Measurements from ENCODE around the gene ZNF277.

The ZNF277 gene

GRCh38 chr7:112254709-112255387 is 48.4 kb downstream of the ZNF277 start:
- no peak for ATAC-seq

GRCh38 chr7:112255388-112255720 is 48.9 kb downstream of the ZNF277 start:
- no peak for ATAC-seq

- no peak for ATAC-seq
Measured at GRCh38 chr7:112257073-112257472, 50.6 kb downstream of the ZNF277 start.

GRCh38 chr7:112260911-112261310 is 54.4 kb downstream of the ZNF277 start:
- no peak for ATAC-seq

- ATAC-seq = no peak
Measured at GRCh38 chr7:112262036-112262435, 55.5 kb downstream of the ZNF277 start.

- no peak for ATAC-seq
Measured at GRCh38 chr7:112262855-112263487, 56.5 kb downstream of the ZNF277 start.

GRCh38 chr7:112263519-112263918 is 57.0 kb downstream of the ZNF277 start:
- no peak for ATAC-seq

- ATAC-seq = no peak
Measured at GRCh38 chr7:112266141-112266540, 59.6 kb downstream of the ZNF277 start.

GRCh38 chr7:112266595-112267270 is 60.2 kb downstream of the ZNF277 start:
- ATAC-seq = no peak

GRCh38 chr7:112267944-112268691 is 61.6 kb downstream of the ZNF277 start:
- ATAC-seq = no peak

- ATAC-seq = no peak
Measured at GRCh38 chr7:112271162-112271561, 64.7 kb downstream of the ZNF277 start.

GRCh38 chr7:112272921-112273561 is 66.5 kb downstream of the ZNF277 start:
- ATAC-seq = peak in 1 of 2 donors; percentile 46

- no peak for ATAC-seq
Measured at GRCh38 chr7:112279042-112279441, 72.5 kb downstream of the ZNF277 start.

- ATAC-seq = no peak
Measured at GRCh38 chr7:112280267-112280666, 73.8 kb downstream of the ZNF277 start.

- no peak for ATAC-seq
Measured at GRCh38 chr7:112282476-112283188, 76.1 kb downstream of the ZNF277 start.

GRCh38 chr7:112283382-112283910 is 77.0 kb downstream of the ZNF277 start:
- no peak for ATAC-seq

- ATAC-seq = no peak
Measured at GRCh38 chr7:112286250-112287086, 80.0 kb downstream of the ZNF277 start.

- no peak for ATAC-seq
Measured at GRCh38 chr7:112288301-112288700, 81.8 kb downstream of the ZNF277 start.

GRCh38 chr7:112290065-112290464 is 83.6 kb downstream of the ZNF277 start:
- ATAC-seq = no peak

- no peak for ATAC-seq
Measured at GRCh38 chr7:112292162-112292561, 85.7 kb downstream of the ZNF277 start.

- ATAC-seq = no peak
Measured at GRCh38 chr7:112293416-112293815, 86.9 kb downstream of the ZNF277 start.

Data from activated CD4-positive, CD25-positive, alpha-beta regulatory T cell treated with anti-CD3 and anti-CD28 coated beads, Interleukin-2, amount 50 U/mL, for 24 hours (primary cell).